Brain pericyte (primary cell): Measurements from ENCODE around the gene EPHB1.
"Not testable (repeated sequence)": the region's sequence is repeated elsewhere in the genome, so short reads cannot be mapped to it uniquely, and the experiment has no call there.

ENCODE experiments used
- DNase-seq: peaks from one replicate; pipeline ENCODE4 v3.0.0-alpha.2; 2012; ENCODE audit warnings: low read depth, low spot score

The EPHB1 gene

GRCh38 chr3:135047061-135047460, 252.0 kb downstream of the EPHB1 start:
- no peak for DNase-seq

GRCh38 chr3:135050536-135050935, 255.5 kb downstream of the EPHB1 start:
- no peak for DNase-seq

- DNase-seq = no peak
Observed at GRCh38 chr3:135051409-135051973, 256.4 kb downstream of the EPHB1 start.

GRCh38 chr3:135055449-135055848, 260.4 kb downstream of the EPHB1 start:
- DNase-seq = no peak

- DNase-seq = no peak
Observed at GRCh38 chr3:135056084-135056730, 261.1 kb downstream of the EPHB1 start.

- DNase-seq = no peak
Observed at GRCh38 chr3:135056733-135057310, 261.8 kb downstream of the EPHB1 start.

GRCh38 chr3:135057996-135058395, 262.9 kb downstream of the EPHB1 start:
- DNase-seq = no peak

GRCh38 chr3:135059580-135059979, 264.5 kb downstream of the EPHB1 start:
- no peak for DNase-seq

- not testable (repeated sequence) for DNase-seq
Observed at GRCh38 chr3:135066844-135067727, 272.0 kb downstream of the EPHB1 start.

GRCh38 chr3:135068011-135068410, 273.0 kb downstream of the EPHB1 start:
- no peak for DNase-seq

GRCh38 chr3:135069406-135069805, 274.3 kb downstream of the EPHB1 start:
- DNase-seq = no peak

- no peak for DNase-seq
Observed at GRCh38 chr3:135071483-135071882, 276.4 kb downstream of the EPHB1 start.

GRCh38 chr3:135072431-135072830, 277.4 kb downstream of the EPHB1 start:
- no peak for DNase-seq

GRCh38 chr3:135075157-135075556, 280.1 kb downstream of the EPHB1 start:
- no peak for DNase-seq

- DNase-seq = no peak
Observed at GRCh38 chr3:135076341-135076740, 281.3 kb downstream of the EPHB1 start.

- no peak for DNase-seq
Observed at GRCh38 chr3:135077186-135077585, 282.1 kb downstream of the EPHB1 start.

GRCh38 chr3:135078283-135078682, 283.2 kb downstream of the EPHB1 start:
- no peak for DNase-seq

GRCh38 chr3:135079095-135079494, 284.0 kb downstream of the EPHB1 start:
- DNase-seq = no peak

GRCh38 chr3:135081451-135081850, 286.4 kb downstream of the EPHB1 start:
- no peak for DNase-seq

GRCh38 chr3:135081856-135082434, 286.9 kb downstream of the EPHB1 start:
- DNase-seq = no peak

- DNase-seq = no peak
Observed at GRCh38 chr3:135082706-135083105, 287.6 kb downstream of the EPHB1 start.

- DNase-seq = no peak
Observed at GRCh38 chr3:135083179-135083578, 288.1 kb downstream of the EPHB1 start.
